ENCODE results near the gene CACNA1I. TPM values are rescaled to one million over a fixed set of nuclear protein-coding genes. Genes with fewer than 3 reads are reported as not detected.

Gene CACNA1I
- total RNA-seq, 1 experiment from 2014 or later: 0.02 TPM

DNA sequence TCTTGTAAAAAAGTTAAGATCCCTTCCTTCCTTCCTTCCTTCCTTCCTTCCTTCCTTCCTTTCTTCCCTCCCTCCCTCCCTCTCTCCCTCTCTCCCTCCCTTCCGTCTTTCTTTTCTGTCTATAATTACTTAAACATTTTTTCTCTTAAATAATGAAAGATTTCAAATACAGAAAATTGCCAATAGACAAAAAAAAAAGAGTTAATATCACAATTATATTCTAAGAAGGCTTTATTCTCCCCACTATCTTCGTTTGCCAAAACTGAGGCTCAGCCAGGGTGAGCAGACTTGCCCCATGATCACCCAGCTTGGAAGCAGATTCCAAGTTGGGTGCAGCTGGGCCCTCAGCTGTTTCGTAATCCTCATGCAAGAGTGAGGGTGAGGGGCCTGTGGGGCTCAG is 327 bp upstream of the CACNA1I start:
- no TSS peak for BruUV-seq (replicated peaks)
- Mint-ChIP-seq H3K36me3 (ENCODE audit: insufficient read depth, unreplicated experiment) (no peaks in the 10 kb centered on the region), H3K4me3 (ENCODE audit: unreplicated experiment) (no peak overlapping the region), H3K27ac (ENCODE audit: low read depth, unreplicated experiment) (no peak overlapping the region), H3K4me1 (ENCODE audit: insufficient read depth, unreplicated experiment) (peaks cover 8% of the 10 kb centered on the region), H3K9me3 (ENCODE audit: unreplicated experiment) (peaks cover 8% of the 10 kb centered on the region), H3K27me3 (ENCODE audit: insufficient read depth, unreplicated experiment) (no peaks in the 10 kb centered on the region)
- POLR2A ChIA-PET: no interaction called here
- TF ChIP-seq, protein P1, sequence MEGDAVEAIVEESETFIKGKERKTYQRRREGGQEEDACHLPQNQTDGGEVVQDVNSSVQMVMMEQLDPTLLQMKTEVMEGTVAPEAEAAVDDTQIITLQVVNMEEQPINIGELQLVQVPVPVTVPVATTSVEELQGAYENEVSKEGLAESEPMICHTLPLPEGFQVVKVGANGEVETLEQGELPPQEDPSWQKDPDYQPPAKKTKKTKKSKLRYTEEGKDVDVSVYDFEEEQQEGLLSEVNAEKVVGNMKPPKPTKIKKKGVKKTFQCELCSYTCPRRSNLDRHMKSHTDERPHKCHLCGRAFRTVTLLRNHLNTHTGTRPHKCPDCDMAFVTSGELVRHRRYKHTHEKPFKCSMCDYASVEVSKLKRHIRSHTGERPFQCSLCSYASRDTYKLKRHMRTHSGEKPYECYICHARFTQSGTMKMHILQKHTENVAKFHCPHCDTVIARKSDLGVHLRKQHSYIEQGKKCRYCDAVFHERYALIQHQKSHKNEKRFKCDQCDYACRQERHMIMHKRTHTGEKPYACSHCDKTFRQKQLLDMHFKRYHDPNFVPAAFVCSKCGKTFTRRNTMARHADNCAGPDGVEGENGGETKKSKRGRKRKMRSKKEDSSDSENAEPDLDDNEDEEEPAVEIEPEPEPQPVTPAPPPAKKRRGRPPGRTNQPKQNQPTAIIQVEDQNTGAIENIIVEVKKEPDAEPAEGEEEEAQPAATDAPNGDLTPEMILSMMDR (IDR thresholded peaks at IDR 0.05; ENCODE audit: unreplicated experiment): no peak
- CTCF ChIA-PET: no interaction called here
- intact Hi-C loops (cut with micrococcal nuclease): no loop called here
- DNase-seq (ENCODE audit: unreplicated experiment): no peak

DNA sequence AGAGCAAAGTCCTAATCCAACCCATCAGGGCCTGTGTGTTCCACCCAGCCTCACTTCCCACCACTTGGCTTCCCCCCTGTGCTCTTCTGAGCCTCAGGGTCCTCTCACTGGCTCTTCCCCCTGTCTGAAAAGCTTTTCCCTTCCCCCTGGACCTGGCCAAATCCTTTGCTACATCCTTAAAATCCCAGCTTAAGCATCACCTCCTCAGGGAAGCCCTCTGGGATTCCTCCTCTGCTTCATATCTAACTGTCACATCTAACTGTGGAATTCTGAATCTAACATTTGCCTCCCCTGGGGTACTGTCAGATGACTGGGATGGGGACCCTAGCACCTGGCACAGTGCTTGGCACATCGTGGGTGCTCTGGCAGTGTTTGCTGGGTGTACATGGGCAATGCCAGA is 985 bp downstream of the CACNA1I start:
- H3K36me3 Mint-ChIP-seq (ENCODE audit: insufficient read depth, unreplicated experiment): no peaks in the 10 kb centered on the region
- BruUV-seq (replicated peaks): no TSS peak
- CTCF ChIA-PET: interaction anchor here (0.6 kb wide), 1 partner anchor 622 kb away, joined by 5 read pairs; no protein-coding TSS in a partner anchor
- no peak overlapping the region for H3K27ac Mint-ChIP-seq (ENCODE audit: low read depth, unreplicated experiment)
- DNase-seq (ENCODE audit: unreplicated experiment): no peak
- POLR2A ChIA-PET: no interaction called here
- H3K27me3 Mint-ChIP-seq (ENCODE audit: insufficient read depth, unreplicated experiment): no peaks in the 10 kb centered on the region
- TF ChIP-seq, protein P1 (IDR thresholded peaks at IDR 0.05; ENCODE audit: unreplicated experiment): no peak
- intact Hi-C loops (cut with micrococcal nuclease): no loop called here
- no peaks in the 10 kb centered on the region for H3K9me3 Mint-ChIP-seq (ENCODE audit: unreplicated experiment)
- no peak overlapping the region for H3K4me3 Mint-ChIP-seq (ENCODE audit: unreplicated experiment)
- H3K4me1 Mint-ChIP-seq (ENCODE audit: insufficient read depth, unreplicated experiment): peaks cover 8% of the 10 kb centered on the region

DNA sequence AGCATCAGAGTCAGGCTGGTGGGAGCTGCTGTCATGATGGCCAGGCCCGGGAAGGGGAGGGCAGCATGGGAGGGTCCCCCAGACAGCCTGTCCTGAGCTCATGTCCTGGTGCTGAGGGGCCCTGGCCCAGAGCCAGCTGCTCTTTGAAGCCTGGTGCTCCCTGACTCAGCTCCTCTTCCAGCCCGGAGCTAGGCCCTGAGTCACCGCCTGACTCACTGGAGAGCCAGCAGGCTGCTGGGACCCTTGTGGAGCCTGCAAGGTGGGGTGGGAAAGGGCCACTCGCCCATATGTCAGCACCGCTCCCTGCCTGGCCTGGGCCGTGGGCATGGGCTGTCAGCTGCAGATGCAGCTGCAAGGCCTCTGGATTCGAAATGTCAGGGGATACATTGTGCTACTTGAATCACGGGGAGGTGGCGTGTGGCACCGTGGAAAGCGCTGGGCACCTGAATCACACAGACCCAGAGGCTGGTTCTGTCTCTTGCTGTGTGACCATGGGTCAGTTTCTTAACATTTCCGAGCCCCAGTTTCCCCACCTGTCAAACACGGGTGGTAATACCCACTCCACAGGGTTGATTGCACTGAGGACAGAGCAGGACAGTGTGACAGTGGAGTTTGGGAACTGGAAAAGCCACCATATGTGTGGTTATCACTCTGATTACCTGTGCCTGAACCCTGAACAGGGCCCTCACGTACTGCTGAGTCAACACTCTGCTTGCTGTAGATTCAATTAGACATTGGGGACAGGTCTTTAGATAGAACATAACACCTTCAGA is 4.4 kb downstream of the CACNA1I start:
- TF ChIP-seq, protein P1 (IDR thresholded peaks at IDR 0.05; ENCODE audit: unreplicated experiment): no peak
- Mint-ChIP-seq H3K4me3 (ENCODE audit: unreplicated experiment) (no peak overlapping the region), H3K27ac (ENCODE audit: low read depth, unreplicated experiment) (no peak overlapping the region), H3K4me1 (ENCODE audit: insufficient read depth, unreplicated experiment) (peaks cover 8% of the 10 kb centered on the region), H3K9me3 (ENCODE audit: unreplicated experiment) (no peaks in the 10 kb centered on the region), H3K27me3 (ENCODE audit: insufficient read depth, unreplicated experiment) (peaks cover 30% of the 10 kb centered on the region), H3K36me3 (ENCODE audit: insufficient read depth, unreplicated experiment) (no peaks in the 10 kb centered on the region)
- peak; percentile 84 for DNase-seq (ENCODE audit: unreplicated experiment)
- CTCF ChIA-PET: interaction anchor here (0.6 kb wide), 1 partner anchor 453 kb away, joined by 3 read pairs; no protein-coding TSS in a partner anchor
- POLR2A ChIA-PET: no interaction called here
- BruUV-seq (replicated peaks): no TSS peak
- intact Hi-C loops (cut with micrococcal nuclease): no loop called here

DNA sequence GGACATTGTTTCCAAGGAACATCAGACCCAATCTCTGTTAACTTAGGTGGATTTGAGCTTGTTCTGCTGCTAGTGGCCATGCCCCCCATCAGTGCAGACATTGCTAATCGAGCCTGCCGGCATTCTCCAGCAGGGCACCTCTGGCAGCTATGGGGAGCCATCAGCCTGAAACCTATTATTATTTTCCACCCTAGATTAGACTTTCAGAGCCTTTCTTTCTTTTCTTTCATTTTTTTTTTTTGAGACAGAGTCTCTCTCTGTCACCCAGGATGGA is 4.9 kb downstream of the CACNA1I start:
- BruUV-seq (replicated peaks): no TSS peak
- Mint-ChIP-seq H3K4me1 (ENCODE audit: insufficient read depth, unreplicated experiment) (peaks cover 8% of the 10 kb centered on the region), H3K4me3 (ENCODE audit: unreplicated experiment) (no peak overlapping the region), H3K36me3 (ENCODE audit: insufficient read depth, unreplicated experiment) (no peaks in the 10 kb centered on the region), H3K27ac (ENCODE audit: low read depth, unreplicated experiment) (no peak overlapping the region), H3K27me3 (ENCODE audit: insufficient read depth, unreplicated experiment) (peaks cover 35% of the 10 kb centered on the region), H3K9me3 (ENCODE audit: unreplicated experiment) (no peaks in the 10 kb centered on the region)
- intact Hi-C loops (cut with micrococcal nuclease): no loop called here
- CTCF ChIA-PET: no interaction called here
- POLR2A ChIA-PET: interaction anchor here (0.7 kb wide), 1 partner anchor 540 kb away, joined by 3 read pairs; no protein-coding TSS in a partner anchor
- TF ChIP-seq, protein P1 (IDR thresholded peaks at IDR 0.05; ENCODE audit: unreplicated experiment): no peak
- DNase-seq (ENCODE audit: unreplicated experiment): no peak

Data from MCF 10A (cell line).